HPDE6-E6E7 (cell line): ENCODE results near the gene DNALI1.

Experiments
- DNase-seq: peaks from one replicate; pipeline ENCODE4 v3.0.0; 2011; ENCODE audit warnings: missing footprints; ENCODE audit errors: extremely low spot score

Gene DNALI1

DNA sequence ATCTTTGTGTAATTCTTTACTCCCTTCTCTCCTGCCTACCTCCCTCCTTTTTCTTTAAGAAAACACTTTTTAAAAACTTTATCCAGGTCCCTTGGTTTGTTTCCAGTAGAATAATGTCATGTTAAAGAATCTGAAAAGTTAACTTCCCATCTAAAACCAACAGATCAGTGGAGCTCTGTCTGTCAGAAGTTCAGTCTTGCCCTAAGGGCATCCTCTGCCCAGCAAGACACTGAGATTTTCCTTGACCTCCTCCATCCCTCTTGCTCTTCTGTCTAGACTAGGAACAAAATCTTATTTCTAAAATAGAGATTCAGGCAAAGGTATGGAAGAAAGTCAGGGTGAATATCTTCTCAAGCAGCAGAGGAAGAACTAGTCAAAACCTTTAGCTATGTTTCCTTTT lies 44.7 kb downstream of the DNALI1 start:
- DNase-seq: no peak

DNA sequence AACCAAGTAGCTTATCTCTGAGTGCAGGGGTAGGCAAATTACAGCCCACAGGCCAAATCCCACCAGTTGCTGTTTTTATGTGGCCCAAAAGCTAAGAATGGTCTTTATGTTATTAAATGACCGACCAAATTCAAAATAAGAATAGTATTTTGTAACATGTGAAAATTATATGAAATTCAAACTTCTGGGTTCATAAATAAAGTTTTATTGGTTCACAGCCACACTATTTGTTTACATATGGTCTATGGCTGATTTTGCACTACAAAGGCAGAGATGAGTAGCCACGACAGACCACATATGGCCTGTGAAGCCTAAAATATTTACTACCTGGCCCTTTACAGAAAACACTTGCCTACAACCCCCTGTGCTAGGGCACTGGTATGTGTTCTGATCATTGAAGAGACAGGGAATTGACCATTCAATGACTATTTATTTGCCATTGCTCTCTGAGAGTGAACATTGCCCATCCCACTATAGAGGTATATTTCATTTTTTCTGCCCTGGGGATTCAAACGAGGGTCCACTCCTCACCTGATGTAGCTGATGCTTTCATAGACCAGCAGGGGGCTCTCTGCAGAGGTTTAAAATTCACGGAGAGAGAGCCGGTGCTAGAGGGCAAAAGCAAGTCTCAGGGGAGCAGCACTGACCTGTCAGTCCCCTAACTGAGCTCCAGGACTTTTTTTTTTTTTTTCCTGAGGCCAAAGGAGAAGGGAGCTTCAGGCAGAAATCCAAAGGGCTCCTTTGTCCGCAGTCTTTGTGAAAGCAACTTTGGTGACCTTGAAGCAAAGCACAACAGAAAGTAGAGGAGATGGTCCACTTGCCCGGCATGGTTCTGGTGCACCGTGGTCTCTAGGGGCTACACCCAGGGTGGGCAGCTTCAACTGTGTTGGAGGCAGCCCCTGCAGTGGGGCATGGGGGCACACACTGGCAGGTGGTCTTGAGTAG lies 46.3 kb downstream of the DNALI1 start:
- peak; percentile 37 for DNase-seq

DNA sequence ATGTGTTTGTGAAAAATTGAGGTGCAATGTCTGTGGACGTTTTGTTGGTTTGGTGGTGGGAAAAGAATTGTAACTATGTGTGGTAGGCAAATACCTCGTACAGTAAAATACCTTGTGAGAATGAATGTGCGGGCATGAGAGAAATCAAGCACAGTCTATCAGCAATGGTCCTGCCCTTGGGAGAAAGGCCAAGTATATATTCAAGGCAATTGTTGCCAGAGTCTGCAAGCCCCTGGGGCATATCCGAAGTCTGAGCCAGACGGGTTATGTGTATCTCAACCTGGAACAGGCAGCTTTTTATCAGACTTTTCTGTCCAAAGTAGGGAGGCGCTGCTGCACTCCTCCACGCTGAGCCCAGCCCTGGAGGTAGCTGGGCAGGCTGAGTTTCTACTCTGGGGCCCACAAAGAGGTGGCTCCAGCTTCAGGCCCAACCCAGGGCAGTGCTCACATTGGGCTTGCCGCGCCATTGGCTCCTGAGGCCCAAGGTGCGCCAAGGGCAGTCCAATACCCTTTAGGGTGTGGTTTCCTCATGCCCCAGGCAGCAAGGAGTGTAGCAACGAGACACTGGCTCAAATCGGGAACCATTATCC lies 48.4 kb downstream of the DNALI1 start:
- no peak for DNase-seq

DNA sequence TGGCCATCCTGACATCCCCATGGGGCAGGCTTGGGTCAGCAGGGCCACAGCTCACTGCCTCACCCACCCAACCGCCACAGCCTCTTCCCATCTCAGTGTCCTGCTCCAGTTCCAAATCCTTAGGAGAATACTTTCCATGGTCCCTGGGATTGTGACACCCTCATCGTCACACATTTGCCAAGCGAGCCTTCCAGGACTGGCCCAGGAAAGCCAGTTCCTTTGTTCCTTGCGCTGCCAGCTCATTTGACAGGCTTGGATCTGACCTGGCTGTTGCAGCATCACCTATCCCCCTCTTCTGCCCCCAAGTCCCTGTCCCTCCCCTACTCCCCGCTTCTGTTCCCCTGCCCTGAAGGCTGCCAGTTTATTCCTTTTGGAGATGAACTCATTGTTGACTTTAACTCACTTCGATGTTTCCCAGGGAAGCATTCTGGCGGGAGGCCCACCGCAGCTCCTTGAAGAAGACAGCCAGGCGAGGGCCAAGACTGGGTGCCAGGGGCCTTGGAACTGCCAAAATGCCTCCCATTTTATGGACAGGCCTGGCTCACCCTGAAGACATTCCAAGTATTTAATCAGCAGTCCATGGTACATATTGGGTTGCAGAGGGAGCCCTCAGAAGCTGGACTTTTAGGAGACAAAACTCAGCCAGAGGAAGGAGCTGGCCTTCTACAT lies 49.2 kb downstream of the DNALI1 start:
- DNase-seq: no peak

DNA sequence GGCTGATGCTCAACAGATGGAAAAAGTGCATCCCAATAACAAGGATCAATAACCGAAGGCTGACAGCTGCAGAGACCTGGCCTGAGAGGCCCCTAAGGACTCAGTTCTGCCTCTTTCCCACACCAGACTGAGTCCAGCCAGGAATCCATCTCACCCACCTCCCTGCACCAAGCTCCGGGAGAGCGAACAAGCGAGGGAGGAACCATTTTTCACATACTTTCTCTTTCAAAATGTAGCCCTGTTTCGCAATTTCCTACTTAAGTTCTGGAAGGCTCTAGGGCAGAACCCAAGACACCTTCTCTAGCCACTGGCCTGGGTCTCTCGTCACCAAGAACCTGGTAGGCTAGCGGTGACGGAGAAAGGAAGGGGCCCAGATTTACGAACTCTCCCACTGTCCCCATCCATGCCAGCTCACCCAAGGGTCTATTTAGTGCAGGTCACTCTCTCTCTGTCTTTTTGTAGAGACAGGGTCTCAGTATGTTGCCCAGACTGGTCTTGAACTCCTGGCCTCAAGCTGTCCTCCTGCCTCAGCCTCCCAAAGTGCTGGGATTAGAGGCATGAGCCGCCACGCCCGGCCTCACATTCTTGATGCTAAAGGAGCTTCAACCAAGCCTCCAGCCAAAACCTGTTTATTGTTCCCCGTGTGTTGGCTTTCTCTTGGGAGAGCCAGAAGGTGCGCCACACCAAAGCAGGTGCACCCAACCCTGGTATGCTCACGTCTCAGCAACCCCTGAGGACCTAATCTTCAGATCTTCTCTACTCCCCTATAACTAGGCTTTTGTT lies 49.9 kb downstream of the DNALI1 start:
- DNase-seq: no peak

DNA sequence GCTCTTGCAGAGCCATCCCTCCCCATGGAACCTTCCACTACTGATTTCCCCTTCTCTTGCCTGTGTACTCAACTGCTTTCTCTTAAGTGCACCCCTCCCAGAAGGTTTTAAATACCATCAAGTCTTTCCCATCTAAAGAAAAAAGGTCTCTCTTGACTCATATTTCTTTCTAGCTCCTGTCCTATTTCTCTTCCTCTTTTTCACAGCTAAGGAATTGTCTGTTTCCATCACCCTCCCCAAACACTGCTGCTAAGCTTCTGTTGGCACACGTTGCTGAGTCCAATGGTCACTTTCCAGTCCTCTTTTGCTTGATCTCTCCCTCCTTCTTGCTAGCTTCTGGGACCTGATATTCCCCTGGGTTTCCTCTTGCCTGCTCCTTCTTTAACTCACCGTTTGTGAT lies 52.3 kb downstream of the DNALI1 start:
- DNase-seq: no peak

- DNase-seq: no peak
These were observed 53.3 kb downstream of the DNALI1 start for GRCh38 chr1:37609994-37610393.

GRCh38 chr1:37612186-37612585 lies 55.4 kb downstream of the DNALI1 start:
- DNase-seq: no peak

DNA sequence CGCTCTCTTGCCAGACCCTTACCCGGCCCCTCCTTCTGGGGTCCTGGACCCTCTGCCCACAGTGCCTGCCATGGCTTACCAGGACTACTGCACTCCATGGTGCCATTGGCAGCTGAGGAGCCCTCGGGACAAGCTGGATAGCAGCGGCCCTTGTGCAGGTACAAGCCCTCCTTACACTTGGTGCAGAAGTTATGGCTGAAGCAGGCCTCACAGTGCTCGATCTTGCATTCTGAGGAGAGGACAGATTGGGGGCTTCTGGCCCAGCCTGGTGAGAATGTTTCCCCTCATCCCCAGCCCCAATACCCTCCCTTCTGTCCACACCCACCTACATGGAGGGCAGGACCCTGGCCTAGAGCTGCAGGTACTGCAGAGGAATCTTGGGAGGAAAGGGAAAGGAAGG lies 57.4 kb downstream of the DNALI1 start:
- DNase-seq: no peak

GRCh38 chr1:37616330-37616729 lies 59.6 kb downstream of the DNALI1 start:
- no peak for DNase-seq
